K562 (cell line): ENCODE data around the gene SCUBE1. TPM values are rescaled to one million over a fixed set of nuclear protein-coding genes. Genes with fewer than 3 reads are reported as not detected.

Source experiments
- ATAC-seq: fragments of 200-7000 bp; cut with Tn5 transposase; 3 replicates; pipeline ENCODE4 v1.9.1; 2020; ENCODE audit warnings: moderate library complexity
- BruUV-seq: library from RNA; stranded (reverse); fragments of 400-500 nt; replicated peaks from 2 replicates; lab custom pipeline; 2021; lab: Mats Ljungman, UMichigan
- CTCF ChIA-PET: fragments of 300-600 bp; formaldehyde crosslinking; extraction: SDS; loops from one replicate; lab custom pipeline; 2021; ENCODE audit warnings: low intra/inter-chr PET ratio; lab: Yijun Ruan, JAX
- POLR2A ChIA-PET: fragments of 300-600, 350-650 bp; sonication (Branson Sonifier 250); formaldehyde crosslinking; extraction: SDS; loops from one replicate; lab custom pipeline; 2021; ENCODE audit warnings: antibody characterized with exemption, inconsistent platforms; lab: Yijun Ruan, JAX
- DNase-seq, 4 experiments: peaks; one replicate each; pipeline versions ENCODE4 v3.0.0 to v3.0.0-alpha.2; 2011 to 2018; ENCODE audit warnings: low spot score in 3 of 4, mixed read lengths in 3 of 4; ENCODE audit errors: extremely low read depth in 1 of 4
- FAIRE-seq: peaks from 2 replicates; lab custom pipeline; 2011; peaks lifted over from hg19 to GRCh38; lab: Jason Lieb, UNC
- H2AFZ ChIP-seq: 2 replicates; pipeline ENCODE4 v1.6.0; 2011; ENCODE audit warnings: low read depth, low read length, control low read depth, inconsistent platforms
- H3K27ac ChIP-seq: fragments of 200-600 bp; 3 replicates; pipeline ENCODE4 v1.8.0; 2011; ENCODE audit warnings: low read depth, mild to moderate bottlenecking, control low read depth, inconsistent platforms, low read length, moderate library complexity, mixed read lengths; ENCODE audit errors: extremely low read depth
- H3K27me3 ChIP-seq, 2 experiments: fragments of 300-600 bp in 1 of 2; 2 replicates in 1 of 2; 3 replicates in 1 of 2; pipeline versions ENCODE4 v1.6.0 to v1.8.0; 2011; ENCODE audit warnings: inconsistent platforms in 2 of 2, low read length in 2 of 2, mild to moderate bottlenecking in 1 of 2, mixed read lengths in 1 of 2, moderate library complexity in 1 of 2; ENCODE audit not compliant: control insufficient read depth in 2 of 2, insufficient read depth in 2 of 2
- H3K36me3 ChIP-seq: fragments of 300-600 bp; 3 replicates; pipeline ENCODE4 v1.8.0; 2011; ENCODE audit warnings: mild to moderate bottlenecking, low read length, inconsistent platforms; ENCODE audit not compliant: control insufficient read depth, insufficient read depth
- H3K4me1 ChIP-seq, 2 experiments: fragments of 200-600 bp in 1 of 2; replicated peaks in 1 of 2; 2 replicates in 1 of 2; 3 replicates in 1 of 2; pipeline versions ENCODE4 v1.5.1 to v1.8.0; 2011; ENCODE audit warnings: inconsistent platforms in 2 of 2, low read length in 2 of 2, mild to moderate bottlenecking in 1 of 2, mixed read lengths in 1 of 2, moderate library complexity in 1 of 2; ENCODE audit not compliant: control insufficient read depth in 2 of 2, insufficient read depth in 2 of 2
- H3K4me2 ChIP-seq: 2 replicates; pipeline ENCODE4 v1.6.1; 2011; ENCODE audit warnings: low read length, control low read depth, inconsistent platforms, mixed read lengths; ENCODE audit not compliant: insufficient read depth
- H3K4me3 ChIP-seq: fragments of 200-600 bp; sonication (generic), shearing (Covaris generic); 2 replicates; pipeline ENCODE4 v1.5.1; 2016; ENCODE audit warnings: control low read depth, inconsistent platforms
- H3K79me2 ChIP-seq: fragments of 200-600 bp; 3 replicates; pipeline ENCODE4 v1.8.0; 2011; ENCODE audit warnings: low read length, inconsistent platforms; ENCODE audit not compliant: control insufficient read depth, insufficient read depth
- H3K9ac ChIP-seq, 2 experiments: 2 replicates each; pipeline versions ENCODE4 v1.6.0 to v1.6.1; 2011; ENCODE audit warnings: low read depth in 2 of 2, low read length in 2 of 2, control low read depth in 1 of 2, inconsistent platforms in 1 of 2, mild to moderate bottlenecking in 1 of 2, mixed read lengths in 1 of 2; ENCODE audit not compliant: insufficient read depth in 1 of 2
- H3K9me1 ChIP-seq: one replicate; pipeline ENCODE4 v1.6.0; 2011; ENCODE audit warnings: inconsistent platforms, mild to moderate bottlenecking, low read length, moderate library complexity; ENCODE audit not compliant: control insufficient read depth, insufficient read depth
- H3K9me3 ChIP-seq: replicated peaks from 2 replicates; pipeline ENCODE4 v1.5.1; 2011; ENCODE audit warnings: low read depth, low read length, inconsistent platforms; ENCODE audit not compliant: control insufficient read depth, insufficient read depth
- H4K20me1 ChIP-seq: replicated peaks from 2 replicates; pipeline ENCODE4 v1.6.1; 2011; ENCODE audit warnings: low read length, inconsistent platforms, mixed read lengths; ENCODE audit not compliant: control insufficient read depth, insufficient read depth
- BRCA1 ChIP-seq, 2 experiments: fragments of 450-650 bp in 1 of 2; sonication (generic) in 1 of 2; formaldehyde crosslinking in 1 of 2; IDR thresholded peaks; 2 replicates each; pipeline versions ENCODE4 v1.5.0 to v1.6.1; 2017 to 2020; ENCODE audit warnings: mild to moderate bottlenecking in 1 of 2, missing genetic modification reagents in 1 of 2
- EP300 ChIP-seq: IDR thresholded peaks from 2 replicates; pipeline ENCODE4 v1.6.1; 2012; ENCODE audit warnings: low read length, improper control_type of control experiment
- FOXJ2 ChIP-seq: fragments of 200-800 bp; sonication (Bioruptor generic); IDR thresholded peaks from 2 replicates; pipeline ENCODE4 v1.6.1; 2016; ENCODE audit warnings: missing genetic modification characterization, missing compliant biosample characterization
- GTF2A2 ChIP-seq: IDR thresholded peaks from 2 replicates; pipeline ENCODE4 v1.6.1; 2016; ENCODE audit warnings: mild to moderate bottlenecking, missing genetic modification characterization, missing compliant biosample characterization
- HDAC1 ChIP-seq, 2 experiments: fragments of 450-650 bp; IDR thresholded peaks; 2 replicates each; pipeline ENCODE4 v1.6.1; 2016 to 2017; ENCODE audit warnings: inconsistent platforms in 1 of 2, mild to moderate bottlenecking in 1 of 2, moderate library complexity in 1 of 2
- JUND ChIP-seq, 2 experiments: IDR thresholded peaks; 2 replicates in 1 of 2; 3 replicates in 1 of 2; pipeline ENCODE4 v1.6.1; 2011; ENCODE audit warnings: borderline replicate concordance in 2 of 2, low read depth in 2 of 2, low read length in 2 of 2, improper control_type of control experiment in 1 of 2, missing biosample characterization in 1 of 2, missing genetic modification characterization in 1 of 2, missing genetic modification reagents in 1 of 2
- MXD1 ChIP-seq: fragments of 250-450 bp; sonication (Bioruptor Pico); IDR thresholded peaks from 2 replicates; pipeline ENCODE4 v1.8.0; 2021; ENCODE audit warnings: borderline replicate concordance, mild to moderate bottlenecking, moderate library complexity; ENCODE audit not compliant: poor library complexity, severe bottlenecking
- NONO ChIP-seq, 2 experiments: fragments of 200-400 bp in 1 of 2; fragments of 450-650 bp in 1 of 2; formaldehyde crosslinking in 1 of 2; IDR thresholded peaks; 2 replicates each; pipeline ENCODE4 v1.6.1; 2017; ENCODE audit warnings: low read depth in 2 of 2, mild to moderate bottlenecking in 2 of 2, moderate library complexity in 2 of 2, low read length in 1 of 2
- RHOXF2B ChIP-seq: fragments of 250-450 bp; sonication (Bioruptor Pico); conservative IDR thresholded peaks from 2 replicates; pipeline ENCODE4 v1.5.1; 2021
- SFPQ ChIP-seq: fragments of 200-400 bp; formaldehyde crosslinking; IDR thresholded peaks from 2 replicates; pipeline ENCODE4 v1.6.1; 2017; ENCODE audit warnings: mild to moderate bottlenecking, low read depth, low read length, moderate library complexity
- SRSF9 ChIP-seq: fragments of 200-400 bp; formaldehyde crosslinking; IDR thresholded peaks from 2 replicates; pipeline ENCODE4 v1.6.1; 2017; ENCODE audit warnings: low read depth, low read length, borderline replicate concordance
- TAF7 ChIP-seq: fragments of 450-650 bp; IDR thresholded peaks from 2 replicates; pipeline ENCODE4 v1.6.1; 2016; ENCODE audit warnings: missing genetic modification characterization, missing compliant biosample characterization
- TFAP4 ChIP-seq: sonication (generic); formaldehyde crosslinking; IDR thresholded peaks from 2 replicates; pipeline ENCODE4 v1.8.0; 2022; ENCODE audit warnings: missing genetic modification reagents, mild to moderate bottlenecking, moderate library complexity, borderline replicate concordance
- ZNF174 ChIP-seq: fragments of 250-450 bp; sonication (Bioruptor Pico); IDR thresholded peaks from 2 replicates; pipeline ENCODE4 v1.4.0; 2020; ENCODE audit warnings: mild to moderate bottlenecking
- ZNF282 ChIP-seq: sonication (generic); formaldehyde crosslinking; IDR thresholded peaks from 2 replicates; pipeline ENCODE4 v1.8.1; 2023; ENCODE audit warnings: missing genetic modification reagents
- ZNF586 ChIP-seq: fragments of 450-650 bp; formaldehyde crosslinking; conservative IDR thresholded peaks from 2 replicates; pipeline ENCODE4 v1.4.0; 2020; ENCODE audit warnings: mild to moderate bottlenecking, moderate library complexity
- WGBS: fragments of 100-300 bp; shearing (Covaris generic); methylation state at CpG from one replicate; pipeline ENCODE4 v1.1.6; 2016; ENCODE audit warnings: low coverage, mixed read lengths; ENCODE audit not compliant: insufficient coverage; ENCODE audit errors: missing lambda C conversion rate; 5-methylcytosine and 5-hydroxymethylcytosine counted together
- in situ Hi-C: fragments of 300-500 bp; cut with MboI; formaldehyde crosslinking; loops from 4 replicates; pipeline ENCODE4 v1.15.0; 2018; ENCODE audit warnings: inconsistent platforms, mixed read lengths
- intact Hi-C: fragments of 100-400 bp; cut with micrococcal nuclease; formaldehyde crosslinking; loops from 2 replicates; pipeline ENCODE4 v1.14.2; 2022
- polyA plus RNA-seq, 8 experiments: library from polyadenylated mRNA; depleted of rRNA in 4 of 8; stranded (reverse) in 5 of 8; unstranded in 3 of 8; fragments of >200 nt; fragmentation: Nextera tagmentation in 2 of 8; fragmentation: Illumina TruSeq in 1 of 8; extraction: Ambion mirVana in 2 of 8; extraction: Trizol in 1 of 8; gene quantifications; 2 replicates each; pipeline versions ENCODE4 v1.2.1 to v1.2.3, GENCODE V29; 2011 to 2014; ENCODE audit warnings: inconsistent platforms in 1 of 8, missing spikeins in 1 of 8
- total RNA-seq, 7 experiments: library from RNA; depleted of rRNA in 6 of 7; stranded (reverse); fragments of >200 nt in 6 of 7; fragmentation: Illumina TruSeq in 2 of 7; extraction: Trizol in 2 of 7; gene quantifications; 2 replicates each; pipeline versions ENCODE4 v1.2.1 to v1.2.3, GENCODE V29; 2011 to 2021; ENCODE audit warnings: low replicate concordance in 1 of 7

SCUBE1 gene
- total and polyA plus RNA-seq, 9 of the 15 experiments (the other 6 are each of a cell fraction or from before 2014, with no cell fraction given): 0.03 to 0.47 (median 0.29) TPM; not detected in 6

GRCh38 chr22:43376765-43377547, 33.8 kb upstream of the SCUBE1 start:
- ChIA-PET CTCF (interaction anchor here (0.7 kb wide), 1 partner anchor 93 kb away, joined by 3 read pairs; no protein-coding TSS in a partner anchor), POLR2A (no interaction called here)
- H3K4me2 ChIP-seq: no peak overlapping the region
- no peaks in the 10 kb centered on the region for H3K36me3 ChIP-seq
- 1% methylated on average over 12 of the region's 15 CpGs for WGBS
- H3K9me1 ChIP-seq: no peaks in the 10 kb centered on the region
- H4K20me1 ChIP-seq: no peaks in the 10 kb centered on the region
- H3K27ac ChIP-seq: no peak overlapping the region
- FAIRE-seq (no peak), ATAC-seq (no peak), DNase-seq (no peak)
- H3K27me3 ChIP-seq: peaks cover 5 to 10% of the 10 kb centered on the region in 2 experiments; a peak in 2 of 5 replicates
- H3K4me3 ChIP-seq: no peak overlapping the region
- no peak overlapping the region for H2AFZ ChIP-seq
- intact Hi-C loops (no loop called here), in situ Hi-C loops (loop anchor here (10.0 kb wide), 1 partner anchor 102 kb away; no protein-coding TSS in a partner anchor)
- H3K9me3 ChIP-seq: no peaks in the 10 kb centered on the region
- no peaks in the 10 kb centered on the region for H3K4me1 ChIP-seq
- no TSS peak for BruUV-seq
- H3K79me2 ChIP-seq: no peaks in the 10 kb centered on the region
- H3K9ac ChIP-seq: no peak overlapping the region
- no peak for TF ChIP-seq NONO (IDR thresholded peaks at IDR 0.05; ENCODE audit: low read depth in 2 of 2, low read length in 1 of 2)
- TF ChIP-seq ZNF174 (CRISPR knock-in tag): no peak
- TF ChIP-seq JUND (IDR thresholded peaks at IDR 0.05; ENCODE audit: borderline replicate concordance, low read depth, low read length): no peak
- no peak for TF ChIP-seq JUND (tag; IDR thresholded peaks at IDR 0.05; ENCODE audit: borderline replicate concordance, low read depth, low read length)
- no peak for TF ChIP-seq BRCA1 (IDR thresholded peaks at IDR 0.05)
- TF ChIP-seq BRCA1 (CRISPR knock-in tag; IDR thresholded peaks at IDR 0.05): no peak
- no peak for TF ChIP-seq TFAP4 (CRISPR knock-in tag)
- no peak for TF ChIP-seq ZNF282 (CRISPR knock-in tag)
- TF ChIP-seq MXD1 (CRISPR knock-in tag): no peak
- no peak for TF ChIP-seq FOXJ2 (tag)
- TF ChIP-seq TAF7 (tag): no peak
- no peak for TF ChIP-seq HDAC1 (IDR thresholded peaks at IDR 0.05)
- no peak for TF ChIP-seq GTF2A2 (tag)
- TF ChIP-seq SFPQ: no peak
- no peak for TF ChIP-seq ZNF586 (CRISPR knock-in tag)
- no peak for TF ChIP-seq RHOXF2B (CRISPR knock-in tag)
- TF ChIP-seq EP300: no peak
- TF ChIP-seq SRSF9: no peak
